CD4-positive, alpha-beta T cell treated with Interleukin-6 at 100 ng/mL for 8 hours (primary cell): ENCODE results near the gene VASP.

Experiments used
- DNase-seq: peaks from one replicate; pipeline ENCODE4 v3.0.0-alpha.2; 2020; ENCODE audit warnings: mixed read lengths, low spot score

VASP gene

GRCh38 chr19:45515081-45515624 is 7.9 kb downstream of the VASP start:
- peak; percentile 43 for DNase-seq

DNA sequence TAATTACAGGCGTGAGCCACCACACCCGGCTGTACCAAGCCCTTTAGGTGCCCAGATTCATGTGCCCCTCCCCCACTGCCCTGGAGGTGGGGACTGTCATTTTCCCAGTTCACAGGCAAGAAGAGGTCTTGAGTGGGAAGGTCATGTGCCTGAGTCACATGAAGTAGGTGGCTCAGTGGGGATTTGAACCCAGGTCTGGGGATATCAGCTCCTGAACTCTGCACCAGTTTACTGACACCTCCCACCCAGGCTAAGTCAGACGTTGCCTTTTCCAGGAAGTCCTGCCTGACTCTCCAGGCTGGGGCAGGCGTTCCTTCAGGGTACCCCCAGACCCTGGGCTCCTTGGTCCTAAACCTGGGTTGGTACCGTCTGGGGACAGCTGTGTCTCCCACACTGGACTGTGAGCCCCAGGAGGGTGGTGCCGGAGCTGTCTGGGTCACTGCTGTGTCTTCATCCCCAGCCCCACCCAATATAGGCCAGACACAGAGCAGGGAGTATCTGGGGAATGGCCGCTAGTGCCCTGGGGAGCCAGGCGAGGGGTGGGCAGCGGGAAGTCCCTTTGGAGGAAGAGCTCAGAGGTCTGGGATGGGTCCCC is 8.6 kb downstream of the VASP start:
- DNase-seq: no peak

GRCh38 chr19:45517238-45517637 is 10.0 kb downstream of the VASP start:
- DNase-seq: no peak

GRCh38 chr19:45517641-45518468 is 10.6 kb downstream of the VASP start:
- DNase-seq: no peak

GRCh38 chr19:45518469-45518826 is 11.2 kb downstream of the VASP start:
- no peak for DNase-seq

DNA sequence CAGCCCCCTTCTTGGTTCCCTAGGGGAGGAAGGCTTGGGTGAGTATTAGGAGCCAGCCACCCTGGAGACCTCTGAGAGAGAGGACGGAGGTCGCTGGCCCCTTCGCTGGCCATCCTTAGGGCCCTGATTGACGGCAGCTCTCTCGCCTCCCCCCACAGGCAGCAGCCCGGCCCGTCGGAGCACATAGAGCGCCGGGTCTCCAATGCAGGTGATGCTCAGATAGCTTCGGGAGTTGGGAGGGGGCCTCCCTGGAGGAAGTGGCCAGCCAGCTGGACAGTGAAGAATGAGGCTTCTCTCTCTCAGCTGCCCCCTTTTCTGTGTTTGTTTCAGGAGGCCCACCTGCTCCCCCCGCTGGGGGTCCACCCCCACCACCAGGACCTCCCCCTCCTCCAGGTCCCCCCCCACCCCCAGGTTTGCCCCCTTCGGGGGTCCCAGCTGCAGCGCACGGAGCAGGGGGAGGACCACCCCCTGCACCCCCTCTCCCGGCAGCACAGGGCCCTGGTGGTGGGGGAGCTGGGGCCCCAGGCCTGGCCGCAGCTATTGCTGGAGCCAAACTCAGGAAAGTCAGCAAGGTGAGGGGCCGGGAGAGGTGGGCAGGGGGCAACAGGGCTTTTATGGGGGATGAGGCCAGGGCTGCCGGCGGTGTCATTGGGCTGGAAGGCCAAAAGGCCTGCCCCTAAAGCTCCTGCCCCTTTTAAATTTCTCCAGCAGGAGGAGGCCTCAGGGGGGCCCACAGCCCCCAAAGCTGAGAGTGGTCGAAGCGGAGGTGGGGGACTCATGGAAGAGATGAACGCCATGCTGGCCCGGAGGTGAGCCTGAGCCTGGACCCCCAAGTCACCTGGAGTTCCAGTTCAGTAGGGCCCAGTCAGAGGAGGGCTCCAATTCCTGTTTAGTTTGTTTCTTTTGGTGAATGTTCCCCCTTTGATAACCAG is 15.0 kb downstream of the VASP start:
- DNase-seq: no peak

GRCh38 chr19:45523642-45524256 is 16.5 kb downstream of the VASP start:
- DNase-seq: peak; percentile 74

GRCh38 chr19:45524575-45525129 is 17.4 kb downstream of the VASP start:
- no peak for DNase-seq

DNA sequence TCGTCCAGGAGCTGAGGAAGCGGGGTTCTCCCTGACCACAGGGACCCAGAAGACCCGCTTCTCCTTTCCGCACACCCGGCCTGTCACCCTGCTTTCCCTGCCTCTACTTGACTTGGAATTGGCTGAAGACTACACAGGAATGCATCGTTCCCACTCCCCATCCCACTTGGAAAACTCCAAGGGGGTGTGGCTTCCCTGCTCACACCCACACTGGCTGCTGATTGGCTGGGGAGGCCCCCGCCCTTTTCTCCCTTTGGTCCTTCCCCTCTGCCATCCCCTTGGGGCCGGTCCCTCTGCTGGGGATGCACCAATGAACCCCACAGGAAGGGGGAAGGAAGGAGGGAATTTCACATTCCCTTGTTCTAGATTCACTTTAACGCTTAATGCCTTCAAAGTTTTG is 18.9 kb downstream of the VASP start:
- no peak for DNase-seq

DNA sequence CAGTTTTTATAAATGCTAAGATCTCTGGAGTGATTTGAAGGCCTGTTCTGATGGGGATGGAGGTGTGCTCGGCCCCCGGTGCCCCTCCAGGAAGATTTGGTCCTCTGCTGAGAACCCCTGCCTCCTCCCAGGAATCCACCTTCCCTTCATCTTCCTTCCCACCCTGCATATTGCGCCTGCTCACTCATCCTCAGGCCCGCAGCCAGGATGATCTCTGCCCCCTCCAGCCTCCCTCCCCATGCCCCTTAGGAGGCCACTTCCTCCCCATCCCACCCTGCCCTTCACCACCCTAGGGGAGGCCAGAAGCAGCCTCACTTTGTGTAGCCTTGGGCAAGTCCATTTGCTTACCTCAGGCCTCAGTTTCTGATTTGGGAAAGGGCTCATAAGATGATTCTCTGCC is 19.7 kb downstream of the VASP start:
- no peak for DNase-seq

GRCh38 chr19:45527731-45528130 is 20.5 kb downstream of the VASP start:
- no peak for DNase-seq

GRCh38 chr19:45528149-45528743 is 21.0 kb downstream of the VASP start:
- no peak for DNase-seq

- DNase-seq: no peak
Measured at GRCh38 chr19:45528744-45529419, 21.6 kb downstream of the VASP start.

DNA sequence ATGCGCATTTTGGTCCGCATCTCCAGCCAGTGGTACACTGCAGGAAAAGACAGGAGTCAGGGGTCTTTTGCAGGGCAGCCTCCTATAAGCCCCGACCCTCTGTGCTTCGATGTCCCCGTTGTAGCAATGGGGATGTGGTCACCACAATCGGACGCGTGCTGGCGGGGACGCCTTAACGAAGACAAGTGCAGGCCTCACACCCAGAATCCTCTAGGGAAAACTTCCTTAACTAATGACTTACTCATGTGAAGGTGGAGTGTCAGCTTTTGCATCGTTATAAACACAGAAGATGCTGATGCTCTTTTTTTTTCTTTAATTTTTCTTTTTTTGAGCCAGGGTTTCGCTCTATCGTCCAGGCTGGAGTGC is 22.1 kb downstream of the VASP start:
- DNase-seq: no peak

- no peak for DNase-seq
Measured at GRCh38 chr19:45531349-45531748, 24.1 kb downstream of the VASP start.

- no peak for DNase-seq
Measured at GRCh38 chr19:45539459-45539858, 32.2 kb downstream of the VASP start.

DNA sequence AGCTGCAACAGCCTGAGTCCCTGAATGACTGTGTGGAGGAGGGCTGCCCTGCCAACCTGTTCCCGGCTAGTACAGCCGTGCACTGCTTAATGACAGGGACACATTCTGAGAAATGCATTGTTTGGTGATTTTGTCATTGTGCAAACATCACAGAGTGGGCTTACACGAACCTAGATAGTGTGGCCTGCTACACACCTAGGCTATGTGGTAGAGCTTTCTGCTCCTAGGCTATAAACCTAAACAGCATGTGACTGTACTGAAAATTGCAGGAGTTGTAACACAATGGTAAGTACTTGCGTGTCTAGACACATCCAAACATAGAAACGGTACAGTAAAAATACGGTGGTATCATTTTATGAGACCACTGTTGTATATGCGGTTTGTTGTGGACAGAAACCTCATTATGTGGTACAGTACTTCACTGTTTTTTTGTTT is 35.0 kb downstream of the VASP start:
- no peak for DNase-seq

DNA sequence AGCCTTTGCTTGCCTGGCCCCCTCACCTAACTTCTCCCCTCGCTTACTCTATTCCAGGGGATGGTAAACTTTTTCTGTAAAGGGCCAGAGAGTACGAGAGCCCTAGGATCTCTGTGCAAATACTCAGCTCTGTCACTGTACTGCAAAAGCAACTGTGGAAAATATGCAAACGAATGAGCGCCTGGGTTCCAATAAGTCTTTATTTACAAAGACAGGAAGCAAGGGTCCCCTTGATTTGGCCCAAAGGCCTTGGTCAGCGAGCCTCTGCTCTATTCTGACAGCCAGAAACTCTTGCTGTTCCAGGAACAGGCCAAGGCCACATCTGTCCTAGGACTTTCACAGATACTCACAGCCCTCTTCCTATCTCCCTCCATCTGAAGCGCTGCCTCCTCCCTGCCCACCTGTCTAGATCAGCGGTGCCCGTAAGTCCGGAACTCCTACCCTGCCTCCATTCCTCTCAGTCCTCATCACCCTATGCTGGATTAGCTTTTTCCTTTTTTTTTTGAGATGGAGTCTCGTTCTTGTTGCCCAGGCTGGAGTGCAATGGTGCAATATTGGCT is 40.0 kb downstream of the VASP start:
- no peak for DNase-seq

DNA sequence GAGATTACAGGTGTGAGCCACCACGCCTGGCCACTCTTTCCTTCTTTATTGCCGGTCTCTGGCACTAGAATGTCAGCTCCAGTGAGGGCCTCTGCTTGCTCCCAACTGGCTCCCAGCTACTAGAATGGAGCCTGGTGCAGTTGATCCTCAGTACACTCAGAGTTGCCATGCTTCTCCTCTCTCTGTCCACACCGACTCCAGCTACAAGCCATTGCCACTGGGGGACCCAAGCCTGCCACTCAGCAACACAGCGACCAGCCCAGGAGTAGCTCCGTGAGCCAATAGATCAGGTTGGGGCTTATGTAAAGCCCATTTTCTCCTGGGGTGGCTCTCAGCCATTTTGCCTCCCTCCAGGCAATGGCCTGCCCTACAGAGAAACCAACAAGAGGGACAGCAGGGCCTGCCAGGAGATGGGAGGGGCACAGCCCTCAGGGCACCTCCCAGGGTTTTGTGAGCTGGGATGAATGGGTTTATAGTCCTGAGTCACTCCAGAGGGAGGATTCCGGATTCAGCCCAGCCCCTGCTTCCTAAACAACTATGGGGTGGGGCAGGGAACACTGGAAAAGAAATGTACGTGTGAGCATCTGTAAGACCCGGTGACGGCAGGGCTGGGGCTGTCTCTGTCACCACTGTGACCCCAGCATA is 40.8 kb downstream of the VASP start:
- no peak for DNase-seq

DNA sequence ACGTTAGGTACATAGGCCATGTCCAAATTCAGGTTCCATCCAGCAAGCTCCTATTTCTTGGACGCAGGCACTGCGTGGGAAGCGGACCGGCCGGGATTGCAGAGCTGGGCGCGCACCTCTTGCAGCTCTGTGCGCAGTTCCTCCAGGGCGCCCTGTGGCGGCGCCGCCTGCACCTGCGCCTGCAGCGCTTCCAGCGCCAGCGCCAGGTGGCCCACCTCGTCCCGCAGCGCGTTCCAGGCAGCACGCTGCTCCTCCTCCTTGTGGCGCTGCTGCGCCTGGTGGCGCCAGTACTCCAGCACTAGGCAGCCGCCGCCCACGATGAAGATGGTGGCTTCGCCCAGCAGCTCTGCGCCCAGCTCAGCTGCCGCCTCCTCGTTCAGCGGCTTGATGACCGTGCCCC is 46.2 kb downstream of the VASP start:
- no peak for DNase-seq
